Stimulated activated naive CD8-positive, alpha-beta T cell treated with anti-CD3 and anti-CD28 coated beads, Interleukin-15, amount 100 ng/mL, for 72 hours (primary cell): ENCODE measurements around the gene HERC3.

Source experiments
- ATAC-seq: fragments of 150-1000 bp; cut with Tn5 transposase; 2 replicates; pipeline ENCODE4 v1.10.0; 2021; ENCODE audit warnings: mild to moderate bottlenecking, moderate library complexity
- DNase-seq, 2 donors: peaks; one replicate each; pipeline ENCODE4 v3.0.0; 2021 to 2022
- H3K27ac Mint-ChIP-seq, 2 donors: one replicate each; pipeline ENCODE4 v1.8.0; 2022; ENCODE audit warnings: mild to moderate bottlenecking in 2 of 2, mixed read lengths in 2 of 2, moderate library complexity in 2 of 2
- H3K27me3 Mint-ChIP-seq: one replicate; pipeline ENCODE4 v1.8.0; 2022; ENCODE audit warnings: mixed read lengths
- H3K4me1 Mint-ChIP-seq: one replicate; pipeline ENCODE4 v1.8.0; 2022; ENCODE audit warnings: mild to moderate bottlenecking, mixed read lengths
- H3K4me3 Mint-ChIP-seq, 2 donors: one replicate each; pipeline ENCODE4 v1.8.0; 2022; ENCODE audit warnings: mild to moderate bottlenecking in 2 of 2, mixed read lengths in 2 of 2, moderate library complexity in 1 of 2
- H3K9me3 Mint-ChIP-seq, 2 donors: one replicate each; pipeline ENCODE4 v1.8.0; 2022; ENCODE audit warnings: mixed read lengths in 2 of 2

Gene HERC3

GRCh38 chr4:88735564-88735963 is 143.3 kb downstream of the HERC3 start:
- ATAC-seq (no peak), DNase-seq (no peak)
- no peak overlapping the region for H3K27ac Mint-ChIP-seq
- H3K4me3 Mint-ChIP-seq = no peak overlapping the region
- peaks cover 21% of the 10 kb centered on the region for H3K4me1 Mint-ChIP-seq
- no peaks in the 10 kb centered on the region for H3K9me3 Mint-ChIP-seq
- no peaks in the 10 kb centered on the region for H3K27me3 Mint-ChIP-seq

GRCh38 chr4:88736264-88736663 is 144.0 kb downstream of the HERC3 start:
- no peak for ATAC-seq
- Mint-ChIP-seq H3K9me3 (no peaks in the 10 kb centered on the region), H3K27ac (no peak overlapping the region), H3K4me1 (peaks cover 21% of the 10 kb centered on the region), H3K4me3 (no peak overlapping the region), H3K27me3 (no peaks in the 10 kb centered on the region)
- DNase-seq = no peak

- Mint-ChIP-seq H3K9me3 (no peaks in the 10 kb centered on the region), H3K27me3 (no peaks in the 10 kb centered on the region), H3K4me3 (peak overlapping the region; percentile 67 to 68), H3K27ac (peak overlapping the region in 1 of 2 donors; percentile 41), H3K4me1 (peaks cover 21% of the 10 kb centered on the region)
- ATAC-seq = peak; percentile 88
- peak; percentile 18 to 20 for DNase-seq
Observed at GRCh38 chr4:88737307-88737941, 145.1 kb downstream of the HERC3 start.

GRCh38 chr4:88738180-88738579 is 145.9 kb downstream of the HERC3 start:
- Mint-ChIP-seq H3K9me3 (no peaks in the 10 kb centered on the region), H3K27ac (peak overlapping the region in 1 of 2 donors; percentile 74), H3K27me3 (no peaks in the 10 kb centered on the region), H3K4me3 (no peak overlapping the region), H3K4me1 (peaks cover 21% of the 10 kb centered on the region)
- no peak for ATAC-seq
- no peak for DNase-seq

GRCh38 chr4:88742561-88742960 is 150.3 kb downstream of the HERC3 start:
- no peak overlapping the region for H3K4me3 Mint-ChIP-seq
- no peaks in the 10 kb centered on the region for H3K27me3 Mint-ChIP-seq
- ATAC-seq = no peak
- H3K27ac Mint-ChIP-seq = no peak overlapping the region
- H3K9me3 Mint-ChIP-seq = no peaks in the 10 kb centered on the region
- no peak for DNase-seq
- H3K4me1 Mint-ChIP-seq = peaks cover 8% of the 10 kb centered on the region

GRCh38 chr4:88743696-88744095 is 151.4 kb downstream of the HERC3 start:
- Mint-ChIP-seq H3K9me3 (no peaks in the 10 kb centered on the region), H3K4me1 (no peaks in the 10 kb centered on the region), H3K4me3 (no peak overlapping the region), H3K27me3 (peaks cover 4% of the 10 kb centered on the region), H3K27ac (no peak overlapping the region)
- no peak for DNase-seq
- ATAC-seq = no peak

GRCh38 chr4:88744609-88745008 is 152.3 kb downstream of the HERC3 start:
- peaks cover 8% of the 10 kb centered on the region for H3K27me3 Mint-ChIP-seq

GRCh38 chr4:88745175-88745574 is 152.9 kb downstream of the HERC3 start:
- Mint-ChIP-seq H3K9me3 (no peaks in the 10 kb centered on the region), H3K4me3 (no peak overlapping the region), H3K27me3 (peaks cover 8% of the 10 kb centered on the region), H3K4me1 (no peaks in the 10 kb centered on the region), H3K27ac (no peak overlapping the region)
- DNase-seq (no peak), ATAC-seq (no peak)

More at GRCh38 chr4:88744609-88745008, 152.3 kb downstream of the HERC3 start:
- H3K27ac Mint-ChIP-seq = peak overlapping the region in 1 of 2 donors; percentile 5
- DNase-seq = no peak
- no peaks in the 10 kb centered on the region for H3K4me1 Mint-ChIP-seq
- no peaks in the 10 kb centered on the region for H3K9me3 Mint-ChIP-seq
- no peak for ATAC-seq
- H3K4me3 Mint-ChIP-seq = no peak overlapping the region

- Mint-ChIP-seq H3K4me1 (no peaks in the 10 kb centered on the region), H3K27ac (no peak overlapping the region), H3K9me3 (no peaks in the 10 kb centered on the region), H3K4me3 (no peak overlapping the region), H3K27me3 (peaks cover 8% of the 10 kb centered on the region)
- ATAC-seq = no peak
- DNase-seq = no peak
Observed at GRCh38 chr4:88745581-88746163, 153.4 kb downstream of the HERC3 start.

- no peak overlapping the region for H3K4me3 Mint-ChIP-seq
- DNase-seq (no peak), ATAC-seq (no peak)
- H3K27ac Mint-ChIP-seq = no peak overlapping the region
- peaks cover 8% of the 10 kb centered on the region for H3K27me3 Mint-ChIP-seq
- no peaks in the 10 kb centered on the region for H3K4me1 Mint-ChIP-seq
- no peaks in the 10 kb centered on the region for H3K9me3 Mint-ChIP-seq
Observed at GRCh38 chr4:88746206-88746605, 153.9 kb downstream of the HERC3 start.

- no peaks in the 10 kb centered on the region for H3K4me1 Mint-ChIP-seq
- no peak overlapping the region for H3K27ac Mint-ChIP-seq
- H3K9me3 Mint-ChIP-seq = no peaks in the 10 kb centered on the region
- no peak for ATAC-seq
- no peak for DNase-seq
- H3K27me3 Mint-ChIP-seq = peaks cover 8% of the 10 kb centered on the region
- no peak overlapping the region for H3K4me3 Mint-ChIP-seq
Observed at GRCh38 chr4:88747351-88747750, 155.1 kb downstream of the HERC3 start.

- Mint-ChIP-seq H3K27ac (no peak overlapping the region), H3K4me1 (no peaks in the 10 kb centered on the region), H3K4me3 (no peak overlapping the region), H3K27me3 (peaks cover 8% of the 10 kb centered on the region), H3K9me3 (no peaks in the 10 kb centered on the region)
- ATAC-seq (no peak), DNase-seq (no peak)
Observed at GRCh38 chr4:88750369-88750768, 158.1 kb downstream of the HERC3 start.

- Mint-ChIP-seq H3K27me3 (peaks cover 8% of the 10 kb centered on the region), H3K27ac (no peak overlapping the region), H3K4me3 (no peak overlapping the region), H3K9me3 (no peaks in the 10 kb centered on the region), H3K4me1 (no peaks in the 10 kb centered on the region)
- DNase-seq = no peak
- no peak for ATAC-seq
Observed at GRCh38 chr4:88751258-88752075, 159.2 kb downstream of the HERC3 start.

- Mint-ChIP-seq H3K9me3 (no peaks in the 10 kb centered on the region), H3K4me3 (no peak overlapping the region), H3K27me3 (peaks cover 8% of the 10 kb centered on the region), H3K27ac (no peak overlapping the region), H3K4me1 (no peaks in the 10 kb centered on the region)
- ATAC-seq (no peak), DNase-seq (no peak)
Observed at GRCh38 chr4:88752076-88752463, 159.8 kb downstream of the HERC3 start.

GRCh38 chr4:88752754-88753153 is 160.5 kb downstream of the HERC3 start:
- H3K27ac Mint-ChIP-seq = peak overlapping the region in 1 of 2 donors; percentile 10
- no peak overlapping the region for H3K4me3 Mint-ChIP-seq
- no peak for ATAC-seq
- H3K27me3 Mint-ChIP-seq = peaks cover 8% of the 10 kb centered on the region
- H3K9me3 Mint-ChIP-seq = no peaks in the 10 kb centered on the region
- no peak for DNase-seq
- no peaks in the 10 kb centered on the region for H3K4me1 Mint-ChIP-seq
